GM10847 (cell line): ENCODE measurements around the gene MARF1.

Experiments
- POLR2A ChIP-seq: IDR thresholded peaks from 2 replicates; pipeline ENCODE4 v1.6.1; 2011; ENCODE audit not compliant: insufficient read length; ENCODE audit errors: extremely low read depth

The MARF1 gene

DNA sequence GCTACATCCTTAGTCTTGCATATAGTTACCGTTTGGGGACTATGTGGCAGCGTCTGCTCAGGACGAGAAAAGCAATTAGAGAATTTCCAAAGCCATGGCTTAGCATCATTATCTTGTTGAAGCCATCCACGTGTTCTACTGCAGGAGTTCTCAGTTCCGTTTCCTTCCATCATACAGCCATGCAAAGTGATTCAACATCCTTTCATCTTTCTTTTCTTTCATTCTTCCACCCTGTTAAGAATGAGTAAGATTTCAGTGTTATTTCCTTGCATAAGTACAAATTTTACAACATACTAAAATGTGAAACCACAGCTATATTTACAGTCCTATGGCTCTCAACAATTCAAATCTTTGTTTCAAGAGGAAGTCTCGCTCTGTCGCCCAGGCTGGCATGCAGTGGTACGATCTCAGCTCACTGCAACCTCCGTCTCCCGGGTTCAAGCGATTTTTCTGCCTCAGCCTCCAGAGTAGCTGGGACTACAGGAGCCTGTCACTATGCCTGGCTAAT is 3.8 kb downstream of the MARF1 start:
- no peak for TF ChIP-seq POLR2A

GRCh38 chr16:15636392-15636873 is 6.5 kb downstream of the MARF1 start:
- no peak for TF ChIP-seq POLR2A

DNA sequence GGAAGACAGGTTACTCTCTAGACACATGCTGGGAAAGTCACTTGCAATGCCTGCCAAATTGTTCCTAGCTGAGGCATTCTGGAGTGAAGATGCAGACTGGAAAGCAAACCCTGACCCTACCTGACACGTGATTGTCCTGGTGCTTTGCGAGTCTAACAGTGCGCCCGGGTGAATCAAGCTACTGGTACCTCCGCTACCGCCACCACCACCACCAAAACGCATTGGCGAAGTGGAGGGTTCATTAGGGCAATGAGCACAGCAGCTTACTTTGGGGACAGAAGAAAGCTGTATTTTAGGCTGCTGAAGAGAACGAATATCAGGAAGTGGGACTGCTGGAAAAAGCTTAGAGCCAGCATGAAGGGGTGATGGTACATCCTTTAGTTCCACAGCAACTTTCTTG is 7.0 kb downstream of the MARF1 start:
- TF ChIP-seq POLR2A, result no peak

DNA sequence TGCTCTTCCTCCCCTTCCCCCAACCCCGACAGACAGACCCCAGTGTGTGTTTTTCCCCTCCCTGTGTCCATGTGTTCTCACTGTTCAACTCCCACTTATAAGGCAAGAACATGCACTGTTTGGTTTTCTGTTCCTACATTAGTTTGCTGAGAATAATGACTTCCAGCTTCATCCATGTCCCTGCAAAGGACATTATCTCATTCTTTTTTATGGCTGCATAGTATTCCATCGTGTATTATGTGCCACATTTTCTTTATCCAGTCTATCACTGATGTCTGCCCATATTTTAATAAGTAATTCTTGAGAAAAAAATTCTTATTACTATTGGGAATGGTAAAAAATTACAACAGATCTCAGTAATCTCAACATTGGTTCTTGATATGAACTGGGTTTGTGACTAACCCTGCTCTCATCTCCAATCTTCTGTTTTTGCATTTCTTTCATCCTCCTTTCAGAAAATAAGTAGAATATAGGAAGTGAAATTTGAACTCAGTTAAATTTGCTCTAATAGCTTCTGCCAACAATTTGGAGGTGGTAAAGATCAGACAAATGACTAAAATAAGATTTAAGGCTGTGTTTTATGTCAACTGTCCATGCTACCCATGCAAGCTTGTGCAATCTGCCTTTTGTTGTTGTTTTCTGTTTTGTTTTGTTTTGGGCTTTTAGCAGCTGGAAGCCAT is 11.1 kb downstream of the MARF1 start:
- no peak for TF ChIP-seq POLR2A

- no peak for TF ChIP-seq POLR2A
Observed at GRCh38 chr16:15621889-15622288, 21.1 kb downstream of the MARF1 start.

- TF ChIP-seq POLR2A, result no peak
Observed at GRCh38 chr16:15621456-15621855, 21.5 kb downstream of the MARF1 start.

GRCh38 chr16:15620611-15621195 is 22.3 kb downstream of the MARF1 start:
- TF ChIP-seq POLR2A, result no peak

GRCh38 chr16:15618392-15618791 is 24.6 kb downstream of the MARF1 start:
- no peak for TF ChIP-seq POLR2A

DNA sequence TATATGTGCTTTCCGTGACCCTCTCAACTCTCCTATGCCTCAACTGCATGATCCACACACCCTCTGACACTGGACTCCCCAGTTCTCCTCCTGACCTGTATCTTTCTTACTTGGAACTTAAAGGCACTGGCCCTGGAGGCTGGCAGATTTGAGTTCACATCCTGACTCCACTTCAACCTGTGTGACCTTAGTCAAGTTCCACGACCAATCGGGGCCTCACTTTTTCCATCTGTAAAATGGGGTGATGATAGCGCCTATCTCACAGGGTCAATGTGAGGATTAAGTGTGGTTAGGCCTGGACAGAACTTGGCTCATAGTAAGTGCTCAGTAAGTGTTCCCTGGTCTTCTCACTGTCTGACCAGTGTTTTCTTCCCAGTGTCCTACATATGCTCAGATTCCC is 25.1 kb downstream of the MARF1 start:
- TF ChIP-seq POLR2A, result no peak

DNA sequence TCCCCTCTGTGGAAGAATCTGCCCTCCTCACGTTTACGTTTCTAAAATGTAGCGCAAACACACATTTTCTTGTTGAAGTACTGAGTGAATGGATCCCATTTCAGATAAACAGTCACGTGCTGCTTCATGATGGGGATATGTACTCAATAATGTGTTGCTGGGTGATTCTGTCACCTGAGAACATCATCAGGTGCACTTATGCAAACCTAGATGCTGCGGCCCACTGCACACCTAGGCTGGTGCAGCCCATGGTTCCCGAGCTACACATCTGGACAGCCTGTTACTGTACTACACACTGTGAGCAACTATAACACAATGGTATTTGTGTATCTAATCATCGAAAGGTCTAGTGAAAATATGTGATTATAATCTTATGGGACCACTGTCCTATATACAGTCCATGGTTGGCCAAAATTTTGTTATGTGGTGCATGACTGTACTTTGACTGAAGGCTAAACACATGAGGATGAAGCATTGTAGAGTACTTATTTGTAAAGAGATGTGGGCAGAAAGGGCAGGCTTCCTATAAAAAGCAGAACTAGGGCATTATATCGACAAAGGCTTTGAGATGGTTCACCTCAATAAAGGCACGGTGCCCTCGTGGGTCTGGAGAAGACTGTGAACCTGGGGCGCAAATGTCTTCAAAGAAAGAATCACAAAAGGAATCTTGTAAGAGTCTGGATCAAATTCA is 26.3 kb downstream of the MARF1 start:
- no peak for TF ChIP-seq POLR2A

DNA sequence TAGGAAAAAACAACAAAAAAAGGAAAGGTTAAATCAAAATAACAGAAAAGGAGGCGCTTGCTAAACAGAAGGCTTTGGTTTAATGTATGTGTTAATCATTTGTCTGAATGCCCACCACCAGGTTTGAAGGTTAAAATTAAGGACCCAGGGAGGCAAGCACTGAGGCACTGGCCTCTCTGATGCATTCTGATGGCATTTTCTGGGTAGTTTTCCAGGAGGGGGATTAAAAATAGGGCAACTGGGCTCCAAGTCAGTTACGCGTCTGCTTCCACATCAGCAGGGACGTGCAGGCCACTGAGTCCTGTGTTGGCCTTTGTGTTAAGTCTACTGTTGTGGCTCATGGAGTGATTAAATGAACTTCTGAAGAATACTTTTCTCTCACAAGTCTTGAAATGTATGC is 26.9 kb downstream of the MARF1 start:
- no peak for TF ChIP-seq POLR2A

DNA sequence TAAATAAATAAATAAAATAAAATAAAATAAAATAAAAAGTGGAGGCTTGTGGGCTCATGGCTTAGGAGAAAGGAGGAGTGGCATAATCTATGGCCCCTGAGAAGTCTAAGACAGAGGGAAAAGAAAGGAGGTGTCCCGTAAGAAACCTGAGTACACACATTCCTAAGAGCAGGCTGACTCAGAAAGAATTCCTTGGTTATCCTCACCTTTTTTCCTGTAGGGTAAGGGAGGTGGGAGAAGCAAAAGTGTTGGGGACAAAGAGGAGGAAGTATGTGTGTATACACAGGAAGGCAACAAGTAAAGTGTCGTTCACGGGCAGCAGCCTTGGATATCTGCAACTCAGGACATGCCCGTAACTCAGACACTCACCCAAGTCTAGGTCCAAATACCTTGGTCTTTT is 29.3 kb downstream of the MARF1 start:
- no peak for TF ChIP-seq POLR2A

GRCh38 chr16:15611610-15612009 is 31.3 kb downstream of the MARF1 start:
- TF ChIP-seq POLR2A, result no peak

DNA sequence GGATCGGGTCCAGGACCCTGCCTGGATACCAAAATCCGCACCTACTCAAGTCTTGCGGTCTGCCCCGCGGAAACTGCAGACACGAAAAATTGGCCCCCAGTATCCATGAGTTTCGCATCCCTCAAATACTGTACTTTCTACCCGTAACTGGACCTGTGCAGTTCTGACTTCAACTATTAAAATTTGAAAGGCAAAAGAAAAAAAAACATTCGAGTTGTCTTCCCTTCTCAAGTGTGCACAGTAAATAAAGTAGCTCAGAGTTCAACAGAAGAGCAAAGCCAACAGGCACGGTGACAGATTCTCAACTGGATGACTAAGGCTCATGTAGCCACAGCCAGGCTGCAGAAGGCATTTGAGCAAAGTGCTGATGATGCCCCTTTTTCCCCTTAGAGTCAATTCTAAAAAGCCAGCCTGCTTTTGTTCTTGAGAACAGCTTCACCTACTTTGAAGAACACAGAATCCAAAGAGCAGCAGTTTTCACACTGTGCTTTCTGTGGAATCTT is 32.5 kb downstream of the MARF1 start:
- TF ChIP-seq POLR2A, result no peak

DNA sequence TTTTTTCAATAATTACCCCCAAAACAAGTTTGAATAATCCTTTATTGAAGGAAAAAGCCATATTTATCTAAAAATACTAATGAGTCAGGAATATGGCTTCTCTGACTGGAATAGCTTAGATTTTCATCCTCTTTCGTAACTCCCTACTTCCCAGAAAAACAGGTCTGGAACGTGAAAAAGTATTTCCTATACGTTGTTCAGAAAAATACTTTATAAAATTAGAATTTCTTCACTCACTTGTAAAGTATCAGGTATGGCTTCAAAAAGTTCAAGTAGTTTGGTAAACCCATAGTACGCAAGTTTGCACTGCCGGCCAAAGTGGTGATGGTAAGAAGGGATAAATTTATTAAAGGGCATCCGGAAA is 33.7 kb downstream of the MARF1 start:
- no peak for TF ChIP-seq POLR2A

DNA sequence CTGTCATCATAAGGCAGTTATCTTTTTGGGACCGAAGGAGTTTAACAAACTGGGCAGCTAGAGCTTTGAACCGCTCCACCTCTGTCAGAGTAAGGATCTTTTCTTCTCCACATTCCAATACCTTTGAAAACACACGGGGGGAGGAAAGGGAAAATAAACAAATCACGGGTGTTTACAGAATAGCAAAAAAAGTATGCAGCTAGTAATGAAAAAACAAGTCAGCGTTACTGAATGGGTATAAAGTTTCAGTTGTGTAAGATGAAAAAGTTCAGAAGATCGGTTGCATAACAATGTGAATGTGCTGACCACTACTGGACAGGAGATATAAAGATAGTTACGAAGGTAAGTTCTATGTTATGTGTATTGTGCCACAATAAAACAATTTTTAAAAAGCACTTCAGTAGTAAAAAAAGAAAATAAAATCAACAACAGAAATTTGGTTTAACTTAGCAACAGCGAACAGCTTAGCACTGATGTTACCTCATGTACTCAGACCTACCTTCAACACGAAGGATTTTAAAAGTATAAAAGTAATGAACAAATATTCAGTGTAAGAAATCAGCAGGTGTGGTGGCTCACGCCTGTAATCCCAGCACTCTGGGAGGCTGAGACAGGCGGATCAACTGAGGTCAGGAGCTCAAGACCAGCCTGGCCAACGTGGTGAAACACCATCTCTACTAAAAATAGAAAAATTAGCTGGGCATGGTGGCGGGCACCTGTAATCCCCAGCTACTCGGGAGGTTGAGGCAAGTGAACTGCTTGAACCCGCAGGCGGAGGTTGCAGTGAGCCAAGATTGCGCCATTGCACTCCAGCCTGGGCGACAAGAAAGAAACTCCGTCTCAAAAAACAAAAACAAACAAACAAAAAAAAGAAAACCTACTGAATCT is 34.3 kb downstream of the MARF1 start:
- TF ChIP-seq POLR2A, result no peak
